ENCODE measurements around the gene SERPINC1. TPM values are rescaled to one million over a fixed set of nuclear protein-coding genes. Genes with fewer than 3 reads are reported as not detected.
"Not testable (repeated sequence)": the region's sequence is repeated elsewhere in the genome, so short reads cannot be mapped to it uniquely, and the experiment has no call there.

The SERPINC1 gene
- total RNA-seq, 1 donor from 2014 or later: not detected

DNA sequence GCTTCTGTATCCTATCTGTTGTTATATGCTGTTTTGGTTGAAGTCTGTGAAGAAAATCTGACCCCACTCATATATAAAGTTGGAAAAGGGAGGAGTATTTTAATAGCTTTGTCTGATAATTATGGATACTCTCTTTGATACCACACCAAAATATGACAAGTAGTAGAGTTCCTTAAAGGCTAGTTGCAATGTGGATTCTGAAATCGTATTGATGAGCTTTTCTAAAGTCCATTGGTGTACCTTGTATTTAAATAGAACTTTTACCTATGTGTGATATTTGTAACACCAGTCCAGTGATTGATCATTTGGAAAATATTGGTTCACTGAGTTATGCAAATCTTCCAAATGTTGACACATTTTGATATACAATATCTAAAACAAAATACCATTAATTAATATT is 57.1 kb downstream of the SERPINC1 start:
- Histone ChIP-seq H3K27me3 (no peaks in the 10 kb centered on the region), H3K36me3 (peaks cover 78% of the 10 kb centered on the region), H3K4me3 (no peak overlapping the region), H3K4me1 (peaks cover 5% of the 10 kb centered on the region), H3K27ac (no peak overlapping the region), H3K9me3 (no peaks in the 10 kb centered on the region)
- no peak for DNase-seq
- ATAC-seq: no peak
- no peak for TF ChIP-seq CTCF (IDR thresholded peaks at IDR 0.05)
- intact Hi-C loops (cut with DNase I): no loop called here

- DNase-seq; H3K4me3 ChIP-seq; H3K4me1 ChIP-seq; H3K27ac ChIP-seq; H3K27me3 ChIP-seq; ATAC-seq; H3K9me3 ChIP-seq; intact Hi-C loops (cut with DNase I): not testable (repeated sequence)
- peaks cover 73% of the 10 kb centered on the region for H3K36me3 ChIP-seq
These were observed 57.6 kb downstream of the SERPINC1 start for GRCh38 chr1:173859547-173859946.

DNA sequence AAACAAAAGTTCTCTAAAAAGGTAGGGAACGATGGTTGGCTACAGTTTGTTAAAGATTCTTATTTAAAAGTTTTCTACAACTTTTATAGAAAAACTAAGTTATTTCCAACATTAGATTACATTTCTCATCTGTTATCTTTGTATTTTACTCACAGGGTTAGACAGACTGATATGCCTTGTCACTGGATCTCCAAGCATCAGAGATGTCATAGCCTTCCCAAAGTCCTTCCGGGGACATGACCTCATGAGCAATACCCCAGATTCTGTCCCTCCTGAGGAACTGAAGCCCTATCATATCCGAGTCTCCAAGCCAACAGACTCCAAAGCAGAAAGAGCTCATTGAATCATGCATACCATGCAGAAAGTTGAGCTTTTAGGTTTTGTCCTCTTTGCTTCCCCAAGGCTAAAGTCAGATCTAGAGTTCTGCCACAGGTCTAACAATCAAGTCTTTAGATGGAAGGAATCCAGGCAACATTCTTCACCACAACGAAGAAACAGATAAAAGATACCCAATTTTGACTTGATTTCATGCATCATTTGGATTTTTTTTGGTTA is 59.7 kb downstream of the SERPINC1 start:
- peaks cover 10% of the 10 kb centered on the region for H3K4me1 ChIP-seq
- intact Hi-C loops (cut with DNase I): no loop called here
- no peaks in the 10 kb centered on the region for H3K27me3 ChIP-seq
- ATAC-seq: no peak
- H3K9me3 ChIP-seq: no peaks in the 10 kb centered on the region
- peaks cover 59% of the 10 kb centered on the region for H3K36me3 ChIP-seq
- no peak for TF ChIP-seq CTCF (IDR thresholded peaks at IDR 0.05)
- no peak overlapping the region for H3K27ac ChIP-seq
- no peak overlapping the region for H3K4me3 ChIP-seq
- DNase-seq: no peak

DNA sequence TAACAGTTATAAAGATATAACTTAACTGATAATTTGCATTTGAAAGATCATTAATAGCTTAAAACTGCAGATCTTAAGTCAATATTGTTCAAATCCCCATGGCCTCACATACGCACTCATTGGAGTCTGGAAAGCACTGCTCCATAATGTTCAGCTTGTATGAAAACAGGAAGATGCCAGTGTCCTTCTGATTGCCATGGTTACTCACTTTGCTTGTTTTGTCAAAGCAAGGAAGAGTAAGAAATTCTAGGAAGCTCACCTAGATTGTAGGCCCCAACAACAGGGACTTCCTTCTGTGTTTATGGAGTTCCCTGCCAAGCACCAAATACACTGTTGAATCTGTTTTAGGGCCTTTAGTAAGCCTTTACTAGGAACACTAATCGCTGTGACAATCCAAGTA is 60.2 kb downstream of the SERPINC1 start:
- TF ChIP-seq CTCF (IDR thresholded peaks at IDR 0.05): no peak
- Histone ChIP-seq H3K4me1 (peaks cover 11% of the 10 kb centered on the region), H3K27ac (no peak overlapping the region), H3K36me3 (peaks cover 59% of the 10 kb centered on the region), H3K4me3 (no peak overlapping the region), H3K27me3 (no peaks in the 10 kb centered on the region), H3K9me3 (no peaks in the 10 kb centered on the region)
- intact Hi-C loops (cut with DNase I): no loop called here
- no peak for ATAC-seq
- no peak for DNase-seq

- DNase-seq (no peak), ATAC-seq (no peak)
- Histone ChIP-seq H3K4me3 (no peak overlapping the region), H3K27me3 (no peaks in the 10 kb centered on the region), H3K36me3 (peaks cover 61% of the 10 kb centered on the region), H3K4me1 (peaks cover 11% of the 10 kb centered on the region), H3K9me3 (no peaks in the 10 kb centered on the region), H3K27ac (no peak overlapping the region)
- intact Hi-C loops (cut with DNase I): no loop called here
- TF ChIP-seq CTCF (IDR thresholded peaks at IDR 0.05): no peak
These were observed 61.1 kb downstream of the SERPINC1 start for GRCh38 chr1:173856014-173856413.

Other genes starting within 250 kb of the SERPINC1 start
- 0.87 TPM for gene ANKRD45, start 247.5 kb downstream of the SERPINC1 start, total RNA-seq
- gene KLHL20, start 202.3 kb downstream of the SERPINC1 start, total RNA-seq: 31.9 TPM
- gene DARS2, start 92.7 kb downstream of the SERPINC1 start, total RNA-seq: 14.6 TPM
- 4.3 TPM for gene CENPL, start 92.4 kb downstream of the SERPINC1 start, total RNA-seq
- 310 TPM for gene GAS5, start 49.3 kb downstream of the SERPINC1 start, total RNA-seq
- gene ZBTB37, start 48.9 kb downstream of the SERPINC1 start, total RNA-seq: 14.7 TPM
- gene RC3H1, start 105.0 kb upstream of the SERPINC1 start, total RNA-seq: 36.5 TPM
- gene RABGAP1L, start 242.2 kb upstream of the SERPINC1 start, total RNA-seq: 80.6 TPM

Data from upper lobe of right lung (tissue), 1 donor.